CD4-positive, alpha-beta T cell treated with Interferon alpha-2 for 1 hour (primary cell): Measurements from ENCODE around the gene PDIA5.

Experiments used
- DNase-seq, 2 donors: peaks; one replicate each; pipeline ENCODE4 v3.0.0-alpha.2; 2020 to 2022

The PDIA5 gene

DNA sequence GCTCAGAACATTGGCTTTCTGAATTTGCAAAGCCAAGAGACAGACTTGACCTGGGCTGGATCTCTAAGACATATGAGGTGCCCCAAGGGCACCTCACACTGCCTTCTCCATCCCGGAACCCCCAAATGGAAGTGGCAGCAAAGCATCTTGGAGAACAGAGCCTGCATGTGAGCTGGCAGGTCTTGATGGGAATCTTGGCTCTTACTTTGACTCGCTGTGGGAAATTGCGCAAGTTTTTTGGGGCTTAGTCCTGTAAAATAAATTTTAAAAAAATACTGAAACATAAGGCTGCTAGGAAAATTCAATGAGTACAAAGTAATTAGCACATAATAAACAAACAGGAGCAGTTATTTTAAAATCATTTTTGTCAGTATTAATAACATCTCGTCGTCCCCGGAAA, 121.2 kb downstream of the PDIA5 start:
- no peak for DNase-seq

DNA sequence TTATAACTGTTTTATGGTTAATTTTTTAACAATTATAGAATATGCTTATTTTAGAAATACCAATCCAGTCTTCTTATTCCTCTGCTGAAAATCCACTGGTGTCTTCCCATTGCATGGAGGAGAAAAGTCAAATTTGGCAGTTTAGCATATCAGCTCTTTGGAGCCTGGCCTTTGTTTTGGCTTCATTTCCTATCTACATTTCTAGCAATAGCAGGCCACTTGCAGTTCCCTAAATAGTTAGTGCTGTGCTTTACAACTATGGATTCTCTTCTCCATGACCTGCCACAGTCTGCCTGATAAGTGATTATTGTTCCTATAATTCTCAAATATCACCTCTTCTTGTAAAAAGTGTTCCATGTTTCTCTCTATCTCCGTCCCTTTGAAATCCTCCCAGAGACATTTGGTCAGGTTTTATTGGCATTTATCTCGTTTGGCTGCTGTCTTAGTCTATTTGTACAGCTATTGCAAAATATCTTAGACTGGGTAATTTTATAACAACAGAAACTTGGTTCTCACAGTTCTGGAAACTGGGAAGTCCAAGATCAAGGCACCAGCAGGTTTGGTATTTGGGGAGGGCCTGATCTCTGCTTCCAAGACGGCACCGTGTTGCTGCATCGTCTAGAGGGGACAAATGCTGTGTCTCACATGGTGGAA, 126.8 kb downstream of the PDIA5 start:
- DNase-seq = no peak

DNA sequence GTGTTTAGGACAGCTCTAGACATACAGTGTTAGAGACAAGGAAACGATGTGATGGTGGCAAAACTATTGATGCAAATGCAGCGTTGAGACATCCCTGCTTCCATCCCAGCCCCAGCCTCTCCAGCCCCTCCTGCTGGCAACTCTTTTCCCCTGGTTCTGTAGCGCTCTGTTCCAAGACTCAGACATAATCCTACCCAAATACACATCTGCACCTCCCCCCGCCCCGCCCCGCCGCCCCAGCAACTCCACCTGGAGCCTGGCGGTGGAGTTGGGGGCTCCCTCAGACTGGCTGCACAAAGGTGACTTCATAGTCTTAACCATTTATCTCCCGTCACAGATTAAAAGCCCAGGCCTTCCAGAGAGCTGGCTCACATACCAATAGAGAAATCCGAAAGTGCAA, 127.7 kb downstream of the PDIA5 start:
- DNase-seq = no peak

DNA sequence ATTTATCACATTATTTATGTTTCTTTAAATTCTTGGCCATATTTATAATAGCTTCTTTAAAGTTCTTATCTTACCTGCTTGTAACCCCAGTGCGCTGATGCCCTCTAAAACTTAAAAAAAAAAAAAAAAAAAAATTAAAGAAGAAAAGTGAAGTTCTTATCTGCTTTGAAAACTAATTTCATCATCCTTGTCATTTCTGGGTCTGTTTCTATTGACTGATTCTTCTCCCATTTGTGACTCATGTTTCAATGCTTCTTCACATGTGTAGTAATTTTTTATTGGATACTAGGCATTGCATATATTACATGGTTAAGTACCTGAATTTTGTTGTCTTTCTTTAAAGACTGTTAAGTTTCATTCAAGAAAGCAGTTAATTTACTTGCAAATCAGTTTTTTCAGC, 131.5 kb downstream of the PDIA5 start:
- DNase-seq = no peak

DNA sequence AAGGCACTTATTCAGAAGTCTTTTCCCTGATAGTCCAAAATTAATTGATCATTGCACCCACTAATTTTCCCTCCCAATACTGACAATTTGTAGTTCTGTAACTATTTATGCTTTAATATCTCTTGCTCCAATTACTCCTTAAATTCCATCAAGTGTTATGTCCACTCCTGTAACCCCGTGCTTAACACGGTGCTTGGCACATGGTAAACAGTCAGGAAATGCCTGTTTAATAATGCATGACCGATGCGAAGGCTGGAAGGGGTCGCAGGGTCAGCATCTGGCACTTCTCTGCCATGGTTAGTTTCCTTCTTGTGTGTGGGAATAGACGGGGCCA, 134.4 kb downstream of the PDIA5 start:
- no peak for DNase-seq

DNA sequence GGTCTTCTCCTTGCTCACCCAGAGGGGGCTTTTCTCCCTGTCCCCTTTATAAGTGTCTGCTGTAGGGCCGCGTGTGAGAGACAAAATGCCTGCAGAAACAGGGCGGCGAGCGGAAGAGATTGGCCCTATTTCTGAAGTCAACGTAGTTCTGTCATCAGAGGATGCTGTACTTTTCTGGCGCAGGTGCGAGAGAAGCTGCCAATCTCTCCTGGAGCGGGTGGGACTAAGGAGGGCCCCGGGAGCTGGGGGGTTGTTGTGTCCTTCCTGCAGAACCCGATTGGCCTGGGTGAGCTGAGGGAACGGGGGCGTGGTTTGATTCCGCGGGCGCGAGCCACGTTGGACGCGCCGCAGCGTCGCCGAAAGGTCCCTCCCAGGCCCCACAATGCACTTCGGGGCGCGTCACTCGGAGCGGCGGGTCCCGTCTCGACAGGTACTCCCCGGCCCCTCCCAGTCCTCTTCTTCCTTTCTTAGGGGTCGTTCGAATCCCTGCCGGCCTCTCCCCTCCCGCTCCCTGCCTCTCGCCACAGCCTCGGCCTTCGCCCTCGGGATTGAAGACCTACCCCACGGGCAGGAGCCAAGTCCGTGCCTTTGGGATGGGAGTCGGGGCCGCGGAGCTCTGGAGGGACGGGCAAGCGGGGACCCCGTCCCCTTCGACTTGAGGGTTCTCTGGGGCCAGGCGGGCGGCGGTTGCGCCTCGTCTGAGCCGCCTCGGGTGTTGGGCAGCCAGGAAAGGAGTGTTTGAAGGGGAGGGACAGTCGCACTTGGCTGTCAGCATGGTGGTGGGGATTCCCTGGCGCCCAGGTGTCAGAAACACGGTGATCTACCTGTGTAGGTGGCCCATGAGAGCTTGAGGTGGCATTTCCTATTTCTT, 135.0 kb downstream of the PDIA5 start, which contains the start of gene SEC22A:
TSS of gene SEC22A (plus strand) at position 387 of the 871 bp plus-strand sequence. CDS start 7,275 bp downstream, outside the sequence.
- DNase-seq = peak; percentile 95 to 96

DNA sequence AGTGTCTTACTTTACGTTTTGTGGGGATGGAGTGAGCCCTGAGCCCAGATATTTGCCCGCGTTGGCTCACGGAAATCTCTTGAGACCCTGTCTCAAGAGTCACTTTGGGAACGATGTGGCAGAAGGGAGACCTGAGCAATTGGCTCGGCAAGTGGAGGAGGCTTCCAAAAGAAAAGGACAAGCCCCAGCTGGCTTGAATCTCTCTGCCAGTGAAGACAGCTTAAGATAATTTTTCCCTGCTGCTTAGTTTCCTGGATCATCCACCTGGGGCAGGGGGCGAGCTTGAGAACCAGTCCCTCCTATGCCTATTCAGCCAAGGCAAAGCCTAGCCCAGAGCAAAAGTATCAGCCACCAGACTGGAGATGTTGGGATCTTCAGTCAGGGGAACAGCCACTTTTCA, 135.6 kb downstream of the PDIA5 start:
- DNase-seq = no peak
